ENCODE results near the gene VWC2L.

DNA sequence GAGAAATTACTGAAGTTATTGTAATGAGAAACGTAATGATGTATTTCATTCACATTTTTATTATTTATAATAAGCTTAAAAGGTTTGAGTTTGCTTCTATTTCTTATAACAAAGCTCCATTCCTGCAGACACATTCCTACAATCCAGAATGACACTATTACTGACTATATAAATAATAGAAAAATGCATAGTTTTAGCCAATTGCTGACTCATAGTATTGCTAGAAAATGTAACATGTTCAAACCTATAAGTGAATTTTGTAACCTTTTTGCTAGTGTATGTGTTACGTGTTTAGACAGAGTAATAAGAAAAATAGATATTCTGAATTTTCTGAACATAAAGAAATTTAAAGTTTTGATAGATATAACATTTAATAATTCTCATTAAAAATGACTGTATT, 9.3 kb upstream of the VWC2L start:
- no peak for TF ChIP-seq GABPA (IDR thresholded peaks at IDR 0.05; ENCODE audit: low read depth)
- TF ChIP-seq, protein P1, sequence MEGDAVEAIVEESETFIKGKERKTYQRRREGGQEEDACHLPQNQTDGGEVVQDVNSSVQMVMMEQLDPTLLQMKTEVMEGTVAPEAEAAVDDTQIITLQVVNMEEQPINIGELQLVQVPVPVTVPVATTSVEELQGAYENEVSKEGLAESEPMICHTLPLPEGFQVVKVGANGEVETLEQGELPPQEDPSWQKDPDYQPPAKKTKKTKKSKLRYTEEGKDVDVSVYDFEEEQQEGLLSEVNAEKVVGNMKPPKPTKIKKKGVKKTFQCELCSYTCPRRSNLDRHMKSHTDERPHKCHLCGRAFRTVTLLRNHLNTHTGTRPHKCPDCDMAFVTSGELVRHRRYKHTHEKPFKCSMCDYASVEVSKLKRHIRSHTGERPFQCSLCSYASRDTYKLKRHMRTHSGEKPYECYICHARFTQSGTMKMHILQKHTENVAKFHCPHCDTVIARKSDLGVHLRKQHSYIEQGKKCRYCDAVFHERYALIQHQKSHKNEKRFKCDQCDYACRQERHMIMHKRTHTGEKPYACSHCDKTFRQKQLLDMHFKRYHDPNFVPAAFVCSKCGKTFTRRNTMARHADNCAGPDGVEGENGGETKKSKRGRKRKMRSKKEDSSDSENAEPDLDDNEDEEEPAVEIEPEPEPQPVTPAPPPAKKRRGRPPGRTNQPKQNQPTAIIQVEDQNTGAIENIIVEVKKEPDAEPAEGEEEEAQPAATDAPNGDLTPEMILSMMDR (IDR thresholded peaks at IDR 0.05; ENCODE audit: insufficient read depth, low read length) = no peak
- TF ChIP-seq POLR2AphosphoS5 (IDR thresholded peaks at IDR 0.05; ENCODE audit: low read depth) = no peak
- no peak for TF ChIP-seq SPI1 (IDR thresholded peaks at IDR 0.05; ENCODE audit: borderline replicate concordance, low read depth)
- TF ChIP-seq, protein P2, sequence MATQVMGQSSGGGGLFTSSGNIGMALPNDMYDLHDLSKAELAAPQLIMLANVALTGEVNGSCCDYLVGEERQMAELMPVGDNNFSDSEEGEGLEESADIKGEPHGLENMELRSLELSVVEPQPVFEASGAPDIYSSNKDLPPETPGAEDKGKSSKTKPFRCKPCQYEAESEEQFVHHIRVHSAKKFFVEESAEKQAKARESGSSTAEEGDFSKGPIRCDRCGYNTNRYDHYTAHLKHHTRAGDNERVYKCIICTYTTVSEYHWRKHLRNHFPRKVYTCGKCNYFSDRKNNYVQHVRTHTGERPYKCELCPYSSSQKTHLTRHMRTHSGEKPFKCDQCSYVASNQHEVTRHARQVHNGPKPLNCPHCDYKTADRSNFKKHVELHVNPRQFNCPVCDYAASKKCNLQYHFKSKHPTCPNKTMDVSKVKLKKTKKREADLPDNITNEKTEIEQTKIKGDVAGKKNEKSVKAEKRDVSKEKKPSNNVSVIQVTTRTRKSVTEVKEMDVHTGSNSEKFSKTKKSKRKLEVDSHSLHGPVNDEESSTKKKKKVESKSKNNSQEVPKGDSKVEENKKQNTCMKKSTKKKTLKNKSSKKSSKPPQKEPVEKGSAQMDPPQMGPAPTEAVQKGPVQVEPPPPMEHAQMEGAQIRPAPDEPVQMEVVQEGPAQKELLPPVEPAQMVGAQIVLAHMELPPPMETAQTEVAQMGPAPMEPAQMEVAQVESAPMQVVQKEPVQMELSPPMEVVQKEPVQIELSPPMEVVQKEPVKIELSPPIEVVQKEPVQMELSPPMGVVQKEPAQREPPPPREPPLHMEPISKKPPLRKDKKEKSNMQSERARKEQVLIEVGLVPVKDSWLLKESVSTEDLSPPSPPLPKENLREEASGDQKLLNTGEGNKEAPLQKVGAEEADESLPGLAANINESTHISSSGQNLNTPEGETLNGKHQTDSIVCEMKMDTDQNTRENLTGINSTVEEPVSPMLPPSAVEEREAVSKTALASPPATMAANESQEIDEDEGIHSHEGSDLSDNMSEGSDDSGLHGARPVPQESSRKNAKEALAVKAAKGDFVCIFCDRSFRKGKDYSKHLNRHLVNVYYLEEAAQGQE (IDR thresholded peaks at IDR 0.05; ENCODE audit: insufficient replicate concordance, low read depth) = no peak

All from HL-60 (cell line).